ENCODE results near the gene PARP8.

The PARP8 gene

DNA sequence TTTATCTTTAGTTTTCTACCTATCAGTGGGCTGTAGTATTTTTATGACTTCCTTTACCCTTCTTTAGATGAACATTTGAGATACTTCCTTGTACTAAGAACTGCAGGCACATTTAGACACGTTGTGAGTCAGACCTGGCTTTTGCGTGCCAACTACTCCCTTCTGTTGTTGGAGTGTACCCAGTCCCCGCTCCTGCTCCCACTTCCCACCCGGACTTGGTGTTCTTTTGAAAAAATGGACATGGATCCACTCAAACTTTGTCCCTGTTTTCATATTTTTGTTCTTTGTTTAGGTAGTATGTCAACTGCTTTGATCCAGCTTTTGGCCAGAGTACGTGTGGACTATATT is 60.7 kb downstream of the PARP8 start:
- TF ChIP-seq, protein P1, sequence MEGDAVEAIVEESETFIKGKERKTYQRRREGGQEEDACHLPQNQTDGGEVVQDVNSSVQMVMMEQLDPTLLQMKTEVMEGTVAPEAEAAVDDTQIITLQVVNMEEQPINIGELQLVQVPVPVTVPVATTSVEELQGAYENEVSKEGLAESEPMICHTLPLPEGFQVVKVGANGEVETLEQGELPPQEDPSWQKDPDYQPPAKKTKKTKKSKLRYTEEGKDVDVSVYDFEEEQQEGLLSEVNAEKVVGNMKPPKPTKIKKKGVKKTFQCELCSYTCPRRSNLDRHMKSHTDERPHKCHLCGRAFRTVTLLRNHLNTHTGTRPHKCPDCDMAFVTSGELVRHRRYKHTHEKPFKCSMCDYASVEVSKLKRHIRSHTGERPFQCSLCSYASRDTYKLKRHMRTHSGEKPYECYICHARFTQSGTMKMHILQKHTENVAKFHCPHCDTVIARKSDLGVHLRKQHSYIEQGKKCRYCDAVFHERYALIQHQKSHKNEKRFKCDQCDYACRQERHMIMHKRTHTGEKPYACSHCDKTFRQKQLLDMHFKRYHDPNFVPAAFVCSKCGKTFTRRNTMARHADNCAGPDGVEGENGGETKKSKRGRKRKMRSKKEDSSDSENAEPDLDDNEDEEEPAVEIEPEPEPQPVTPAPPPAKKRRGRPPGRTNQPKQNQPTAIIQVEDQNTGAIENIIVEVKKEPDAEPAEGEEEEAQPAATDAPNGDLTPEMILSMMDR (IDR thresholded peaks at IDR 0.05), result no peak
- Histone ChIP-seq H3K36me3 (no peaks in the 10 kb centered on the region), H3K27ac (peak overlapping the region; percentile 36), H3K9me3 (no peaks in the 10 kb centered on the region), H3K27me3 (no peaks in the 10 kb centered on the region), H3K4me3 (ENCODE audit: low read depth in 1 of 2, low read length in 1 of 2) (no peak overlapping the region), H3K4me1 (ENCODE audit: control insufficient read depth in 1 of 2, insufficient read depth in 1 of 2, low read depth in 1 of 2, low read length in 1 of 2) (peaks cover 0 to 9% of the 10 kb centered on the region in 2 experiments)

DNA sequence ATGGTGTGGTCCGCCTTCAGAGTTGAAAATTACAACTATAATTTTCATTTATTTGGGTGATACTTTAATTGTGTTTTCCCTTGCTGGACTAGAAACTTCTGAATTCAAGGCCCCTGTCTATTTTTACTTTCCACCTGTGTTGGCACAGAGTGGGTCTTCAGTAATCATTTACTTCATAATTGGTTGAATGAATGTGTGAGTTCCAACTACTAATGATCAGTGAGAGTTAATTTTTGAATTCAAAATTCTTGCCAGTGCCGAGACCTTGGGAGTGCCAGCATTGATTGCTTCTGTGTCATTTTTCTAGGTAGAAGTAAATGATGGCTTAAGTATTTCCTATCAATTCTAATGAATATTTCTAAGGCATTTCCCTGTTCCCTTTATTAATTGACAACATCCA is 61.4 kb downstream of the PARP8 start:
- no peaks in the 10 kb centered on the region for H3K36me3 ChIP-seq
- TF ChIP-seq, protein P1 (IDR thresholded peaks at IDR 0.05), result no peak
- H3K4me1 ChIP-seq (ENCODE audit: control insufficient read depth in 1 of 2, insufficient read depth in 1 of 2, low read depth in 1 of 2, low read length in 1 of 2), result peaks cover 0 to 9% of the 10 kb centered on the region in 2 experiments
- H3K27ac ChIP-seq, result no peak overlapping the region
- no peak overlapping the region for H3K4me3 ChIP-seq (ENCODE audit: low read depth in 1 of 2, low read length in 1 of 2)
- H3K9me3 ChIP-seq, result no peaks in the 10 kb centered on the region
- no peaks in the 10 kb centered on the region for H3K27me3 ChIP-seq

DNA sequence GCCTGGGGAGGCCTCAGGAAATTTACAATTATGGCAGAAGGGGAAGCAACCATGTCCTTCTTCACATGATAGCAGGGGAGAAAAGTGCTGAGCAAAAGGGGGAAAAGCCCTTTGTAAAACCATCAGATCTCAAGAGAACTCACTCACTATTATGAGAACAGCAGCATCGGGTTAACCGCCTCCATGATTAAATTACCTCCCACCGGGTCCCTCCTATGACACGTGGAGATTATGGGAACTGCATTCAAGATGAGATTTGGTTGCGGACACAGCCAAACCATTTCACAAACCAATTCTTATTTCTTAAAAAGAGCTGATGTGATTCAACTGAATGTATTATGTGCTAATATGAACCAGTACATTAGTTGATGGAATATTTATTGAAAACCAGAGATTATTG is 63.9 kb downstream of the PARP8 start:
- no peaks in the 10 kb centered on the region for H3K36me3 ChIP-seq
- H3K27ac ChIP-seq, result peak overlapping the region; percentile 53
- H3K4me3 ChIP-seq (ENCODE audit: low read depth in 1 of 2, low read length in 1 of 2), result no peak overlapping the region
- no peaks in the 10 kb centered on the region for H3K27me3 ChIP-seq
- peaks cover 6 to 14% of the 10 kb centered on the region in 2 experiments for H3K4me1 ChIP-seq (ENCODE audit: control insufficient read depth in 1 of 2, insufficient read depth in 1 of 2, low read depth in 1 of 2, low read length in 1 of 2)
- no peaks in the 10 kb centered on the region for H3K9me3 ChIP-seq
- TF ChIP-seq, protein P1 (IDR thresholded peaks at IDR 0.05), result no peak

DNA sequence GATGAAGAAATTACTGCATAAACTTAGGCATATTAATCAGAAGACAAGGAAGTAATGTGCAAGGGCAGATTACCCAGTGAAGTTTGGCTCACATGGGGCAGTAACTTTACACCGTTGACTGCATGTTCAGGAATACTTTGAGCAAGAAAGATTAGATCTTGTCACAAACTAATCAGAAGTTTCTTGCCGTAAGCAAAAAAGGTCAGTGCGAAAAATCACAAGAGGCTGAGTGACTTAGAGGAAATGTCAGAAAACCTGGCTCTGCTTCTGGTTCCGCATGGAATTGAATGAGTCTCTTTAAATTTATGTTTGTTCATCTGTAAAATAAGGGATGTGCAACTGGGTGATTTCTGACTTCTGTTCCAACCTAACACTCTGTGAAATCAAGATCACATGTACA is 64.4 kb downstream of the PARP8 start:
- TF ChIP-seq, protein P1 (IDR thresholded peaks at IDR 0.05), result no peak

DNA sequence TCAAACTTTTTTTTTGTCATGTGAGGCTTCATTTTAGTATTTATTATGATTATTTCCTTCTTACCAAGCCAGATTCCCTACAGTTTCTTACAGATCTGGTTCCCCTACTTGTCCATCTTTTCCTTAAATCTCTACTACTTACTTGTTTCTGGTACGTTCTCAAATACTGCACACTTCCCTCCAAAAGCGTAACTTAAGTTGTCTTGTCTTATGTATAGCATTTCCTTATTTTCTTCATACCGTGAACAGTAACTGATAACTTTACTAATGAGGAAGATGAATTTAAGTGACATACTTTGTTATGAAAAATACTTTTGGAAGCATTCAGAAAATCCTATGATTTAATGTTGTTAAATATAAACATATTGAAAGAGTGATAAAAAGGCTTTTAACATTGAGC is 67.3 kb downstream of the PARP8 start:
- Histone ChIP-seq H3K27me3 (no peaks in the 10 kb centered on the region), H3K4me3 (ENCODE audit: low read depth in 1 of 2, low read length in 1 of 2) (no peak overlapping the region), H3K9me3 (no peaks in the 10 kb centered on the region), H3K4me1 (ENCODE audit: control insufficient read depth in 1 of 2, insufficient read depth in 1 of 2, low read depth in 1 of 2, low read length in 1 of 2) (peaks cover 5 to 6% of the 10 kb centered on the region in 2 experiments), H3K36me3 (no peaks in the 10 kb centered on the region), H3K27ac (peak overlapping the region; percentile 40)
- TF ChIP-seq, protein P1 (IDR thresholded peaks at IDR 0.05), result no peak

More for the DNA sequence above, 64.4 kb downstream of the PARP8 start:
- no peaks in the 10 kb centered on the region for H3K36me3 ChIP-seq
- H3K4me3 ChIP-seq (ENCODE audit: low read depth in 1 of 2, low read length in 1 of 2), result no peak overlapping the region
- peak overlapping the region; percentile 53 for H3K27ac ChIP-seq
- peaks cover 6 to 14% of the 10 kb centered on the region in 2 experiments for H3K4me1 ChIP-seq (ENCODE audit: control insufficient read depth in 1 of 2, insufficient read depth in 1 of 2, low read depth in 1 of 2, low read length in 1 of 2)
- H3K9me3 ChIP-seq, result no peaks in the 10 kb centered on the region
- H3K27me3 ChIP-seq, result no peaks in the 10 kb centered on the region

DNA sequence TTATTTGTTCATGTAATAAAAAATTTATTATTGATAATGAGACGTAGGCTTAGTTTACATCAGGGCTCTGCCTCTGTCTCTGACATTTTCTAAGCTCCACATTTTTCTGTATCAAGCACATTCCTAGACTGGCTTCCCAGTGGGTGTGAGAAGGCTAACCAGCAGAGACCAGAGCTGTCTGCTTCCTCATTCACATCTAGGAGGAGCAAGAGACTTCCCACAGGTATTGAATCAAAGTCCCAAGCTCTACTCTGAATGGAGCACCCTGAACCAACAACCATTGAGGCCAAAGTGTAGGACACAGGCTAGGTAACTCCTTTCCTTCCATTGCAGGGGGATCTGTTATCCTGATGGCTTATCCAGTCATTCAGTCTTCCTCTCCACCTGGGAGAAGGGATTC is 72.4 kb downstream of the PARP8 start:
- Histone ChIP-seq H3K36me3 (no peaks in the 10 kb centered on the region), H3K27ac (no peak overlapping the region), H3K4me3 (ENCODE audit: low read depth in 1 of 2, low read length in 1 of 2) (no peak overlapping the region), H3K4me1 (ENCODE audit: control insufficient read depth in 1 of 2, insufficient read depth in 1 of 2, low read depth in 1 of 2, low read length in 1 of 2) (peaks cover 3 to 9% of the 10 kb centered on the region in 2 experiments), H3K9me3 (no peaks in the 10 kb centered on the region), H3K27me3 (no peaks in the 10 kb centered on the region)
- TF ChIP-seq, protein P1 (IDR thresholded peaks at IDR 0.05), result no peak

Data from neutrophil (primary cell).